Parathyroid adenoma (tissue), 2 donors: Measurements from ENCODE around the gene ZNF839.
"Not testable (repeated sequence)": the region's sequence is repeated elsewhere in the genome, so short reads cannot be mapped to it uniquely, and the experiment has no call there.

ENCODE experiments used
- H2AFZ ChIP-seq: fragments of 300-600 bp; sonication (generic); one replicate; pipeline ENCODE4 v1.7.0; 2017; ENCODE audit warnings: antibody characterized with exemption, mild to moderate bottlenecking
- H3K27ac ChIP-seq: fragments of 300-600 bp; sonication (generic); one replicate; pipeline ENCODE4 v1.7.0; 2017
- H3K27me3 ChIP-seq: fragments of 300-600 bp; sonication (generic); one replicate; pipeline ENCODE4 v1.7.0; 2017; ENCODE audit warnings: low read length; ENCODE audit not compliant: control insufficient read depth, insufficient read depth
- H3K36me3 ChIP-seq: fragments of 300-600 bp; sonication (generic); one replicate; pipeline ENCODE4 v1.7.0; 2017; ENCODE audit warnings: low read length; ENCODE audit not compliant: control insufficient read depth, insufficient read depth
- H3K4me1 ChIP-seq: fragments of 300-600 bp; sonication (generic); one replicate; pipeline ENCODE4 v1.7.0; 2017; ENCODE audit warnings: control low read depth
- H3K4me2 ChIP-seq: fragments of 300-600 bp; sonication (generic); one replicate; pipeline ENCODE4 v1.7.0; 2017; ENCODE audit warnings: low read length
- H3K4me3 ChIP-seq: fragments of 300-600 bp; sonication (generic); one replicate; pipeline ENCODE4 v1.7.0; 2017; ENCODE audit warnings: low read depth, low read length
- H3K79me2 ChIP-seq: fragments of 300-600 bp; sonication (generic); one replicate; pipeline ENCODE4 v1.7.0; 2017; ENCODE audit warnings: control low read depth
- H3K9ac ChIP-seq: fragments of 300-600 bp; sonication (generic); one replicate; pipeline ENCODE4 v1.7.0; 2017; ENCODE audit warnings: mild to moderate bottlenecking
- H3K9me3 ChIP-seq: fragments of 300-600 bp; sonication (generic); one replicate; pipeline ENCODE4 v1.7.0; 2017; ENCODE audit warnings: low read length; ENCODE audit not compliant: control insufficient read depth
- TF ChIP-seq, protein P1 (sequence below): fragments of 300-600 bp; sonication (generic); IDR thresholded peaks from one replicate; pipeline ENCODE4 v1.7.0; 2017; ENCODE audit warnings: antibody characterized with exemption, mild to moderate bottlenecking
- donor health status: primary hyperparathyroidism.

The ZNF839 gene

GRCh38 chr14:102326583-102326982, 7.0 kb downstream of the ZNF839 start:
- TF ChIP-seq, protein P1, sequence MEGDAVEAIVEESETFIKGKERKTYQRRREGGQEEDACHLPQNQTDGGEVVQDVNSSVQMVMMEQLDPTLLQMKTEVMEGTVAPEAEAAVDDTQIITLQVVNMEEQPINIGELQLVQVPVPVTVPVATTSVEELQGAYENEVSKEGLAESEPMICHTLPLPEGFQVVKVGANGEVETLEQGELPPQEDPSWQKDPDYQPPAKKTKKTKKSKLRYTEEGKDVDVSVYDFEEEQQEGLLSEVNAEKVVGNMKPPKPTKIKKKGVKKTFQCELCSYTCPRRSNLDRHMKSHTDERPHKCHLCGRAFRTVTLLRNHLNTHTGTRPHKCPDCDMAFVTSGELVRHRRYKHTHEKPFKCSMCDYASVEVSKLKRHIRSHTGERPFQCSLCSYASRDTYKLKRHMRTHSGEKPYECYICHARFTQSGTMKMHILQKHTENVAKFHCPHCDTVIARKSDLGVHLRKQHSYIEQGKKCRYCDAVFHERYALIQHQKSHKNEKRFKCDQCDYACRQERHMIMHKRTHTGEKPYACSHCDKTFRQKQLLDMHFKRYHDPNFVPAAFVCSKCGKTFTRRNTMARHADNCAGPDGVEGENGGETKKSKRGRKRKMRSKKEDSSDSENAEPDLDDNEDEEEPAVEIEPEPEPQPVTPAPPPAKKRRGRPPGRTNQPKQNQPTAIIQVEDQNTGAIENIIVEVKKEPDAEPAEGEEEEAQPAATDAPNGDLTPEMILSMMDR = no peak

DNA sequence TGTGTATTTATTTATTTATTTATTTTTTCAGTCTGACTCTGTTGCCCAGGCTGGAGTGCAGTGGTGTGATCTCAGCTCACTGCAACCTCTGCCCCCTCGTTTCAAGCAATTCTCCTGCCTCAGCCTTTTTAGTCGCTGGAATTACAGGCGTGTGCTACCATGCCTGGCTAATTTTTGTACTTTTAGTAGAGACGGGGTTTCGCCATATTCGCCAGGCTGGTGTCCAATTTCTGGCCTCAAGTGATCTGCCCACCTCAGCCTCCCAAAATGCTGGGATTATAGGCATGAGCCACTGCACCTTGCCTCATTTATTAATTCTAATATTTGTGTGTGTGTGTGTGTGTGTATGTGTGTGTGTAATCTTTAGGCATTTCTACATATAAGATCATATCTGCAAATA, 9.8 kb downstream of the ZNF839 start:
- not testable (repeated sequence) for H3K27me3 ChIP-seq, H3K9me3 ChIP-seq, H3K27ac ChIP-seq, H3K9ac ChIP-seq, H2AFZ ChIP-seq, H3K4me2 ChIP-seq, H3K79me2 ChIP-seq, H3K36me3 ChIP-seq, H3K4me3 ChIP-seq, H3K4me1 ChIP-seq

More at GRCh38 chr14:102326583-102326982, 7.0 kb downstream of the ZNF839 start:
- Histone ChIP-seq H2AFZ (no peak overlapping the region), H3K9me3 (no peaks in the 10 kb centered on the region), H3K27ac (no peak overlapping the region), H3K9ac (no peak overlapping the region), H3K27me3 (no peaks in the 10 kb centered on the region), H3K4me3 (no peak overlapping the region), H3K79me2 (peaks cover 2% of the 10 kb centered on the region), H3K4me1 (peaks cover 3% of the 10 kb centered on the region), H3K36me3 (no peaks in the 10 kb centered on the region), H3K4me2 (no peak overlapping the region)

DNA sequence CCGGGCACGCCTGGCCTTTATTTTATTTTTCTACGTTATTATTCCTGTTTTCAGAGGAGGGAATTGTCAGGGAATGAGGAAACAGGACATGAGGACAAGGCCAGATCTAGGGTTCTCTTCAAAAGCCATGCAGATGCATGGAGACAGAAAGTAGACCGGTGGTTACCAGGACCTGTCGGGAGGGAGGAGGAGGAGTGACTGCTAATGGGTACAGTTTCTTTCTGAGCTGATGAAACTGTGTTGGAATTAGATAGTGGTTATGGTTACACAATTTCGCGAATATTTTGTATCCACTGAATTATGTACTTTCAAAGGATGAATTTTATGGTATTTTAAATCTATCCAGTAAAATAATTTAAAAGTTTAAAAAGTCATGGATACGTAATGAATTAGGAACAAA, 11.3 kb downstream of the ZNF839 start:
- Histone ChIP-seq H3K9me3 (no peaks in the 10 kb centered on the region), H3K27ac (no peak overlapping the region), H3K79me2 (no peaks in the 10 kb centered on the region), H3K4me2 (no peak overlapping the region), H3K4me3 (no peak overlapping the region), H3K27me3 (no peaks in the 10 kb centered on the region), H3K36me3 (no peaks in the 10 kb centered on the region), H2AFZ (no peak overlapping the region), H3K9ac (no peak overlapping the region), H3K4me1 (no peaks in the 10 kb centered on the region)
- TF ChIP-seq, protein P1 = no peak

GRCh38 chr14:102333390-102333789, 13.8 kb downstream of the ZNF839 start:
- no peak overlapping the region for H2AFZ ChIP-seq
- H3K9ac ChIP-seq = no peak overlapping the region
- no peaks in the 10 kb centered on the region for H3K9me3 ChIP-seq
- H3K4me2 ChIP-seq = no peak overlapping the region
- TF ChIP-seq, protein P1 = no peak
- no peak overlapping the region for H3K27ac ChIP-seq
- H3K79me2 ChIP-seq = no peaks in the 10 kb centered on the region
- no peak overlapping the region for H3K4me3 ChIP-seq
- no peaks in the 10 kb centered on the region for H3K27me3 ChIP-seq
- H3K36me3 ChIP-seq = no peaks in the 10 kb centered on the region
- no peaks in the 10 kb centered on the region for H3K4me1 ChIP-seq

GRCh38 chr14:102333795-102334705, 14.5 kb downstream of the ZNF839 start:
- Histone ChIP-seq H3K79me2 (no peaks in the 10 kb centered on the region), H3K9me3 (no peaks in the 10 kb centered on the region), H3K4me3 (no peak overlapping the region), H3K9ac (no peak overlapping the region), H2AFZ (no peak overlapping the region), H3K4me1 (no peaks in the 10 kb centered on the region), H3K27ac (no peak overlapping the region), H3K36me3 (no peaks in the 10 kb centered on the region), H3K4me2 (no peak overlapping the region), H3K27me3 (no peaks in the 10 kb centered on the region)
- TF ChIP-seq, protein P1 = no peak
